ENCODE measurements around the gene GPR31.

DNA sequence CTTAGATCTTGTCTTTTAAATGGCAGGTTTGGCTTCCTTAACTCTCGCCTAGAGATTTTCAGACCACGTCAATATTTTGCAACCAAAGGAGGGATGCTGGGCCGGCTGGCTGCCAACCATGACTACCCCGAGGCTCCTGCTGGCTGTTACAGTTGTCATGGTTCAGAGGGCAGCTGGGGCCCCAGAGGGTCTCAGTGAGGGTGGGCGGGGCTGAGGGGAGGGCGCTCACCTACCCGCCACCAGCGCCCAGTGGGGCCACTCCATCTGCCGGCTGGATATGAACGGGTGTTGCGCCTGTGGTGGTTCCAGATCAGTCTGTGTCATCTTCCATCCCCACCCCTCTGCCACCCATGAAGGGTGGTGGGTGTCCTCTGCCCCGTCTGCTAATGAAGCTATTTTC, 12.3 kb downstream of the GPR31 start:
- TF ChIP-seq, protein P1, sequence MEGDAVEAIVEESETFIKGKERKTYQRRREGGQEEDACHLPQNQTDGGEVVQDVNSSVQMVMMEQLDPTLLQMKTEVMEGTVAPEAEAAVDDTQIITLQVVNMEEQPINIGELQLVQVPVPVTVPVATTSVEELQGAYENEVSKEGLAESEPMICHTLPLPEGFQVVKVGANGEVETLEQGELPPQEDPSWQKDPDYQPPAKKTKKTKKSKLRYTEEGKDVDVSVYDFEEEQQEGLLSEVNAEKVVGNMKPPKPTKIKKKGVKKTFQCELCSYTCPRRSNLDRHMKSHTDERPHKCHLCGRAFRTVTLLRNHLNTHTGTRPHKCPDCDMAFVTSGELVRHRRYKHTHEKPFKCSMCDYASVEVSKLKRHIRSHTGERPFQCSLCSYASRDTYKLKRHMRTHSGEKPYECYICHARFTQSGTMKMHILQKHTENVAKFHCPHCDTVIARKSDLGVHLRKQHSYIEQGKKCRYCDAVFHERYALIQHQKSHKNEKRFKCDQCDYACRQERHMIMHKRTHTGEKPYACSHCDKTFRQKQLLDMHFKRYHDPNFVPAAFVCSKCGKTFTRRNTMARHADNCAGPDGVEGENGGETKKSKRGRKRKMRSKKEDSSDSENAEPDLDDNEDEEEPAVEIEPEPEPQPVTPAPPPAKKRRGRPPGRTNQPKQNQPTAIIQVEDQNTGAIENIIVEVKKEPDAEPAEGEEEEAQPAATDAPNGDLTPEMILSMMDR (IDR thresholded peaks at IDR 0.05; ENCODE audit: insufficient read depth, low read depth, low read length) = no peak
- no peak for TF ChIP-seq EZH2 (IDR thresholded peaks at IDR 0.05; ENCODE audit: insufficient read depth, low read length)

Data from astrocyte (in vitro differentiated cells and primary cell).